Measurements from ENCODE around the gene SYCN.

Gene SYCN

GRCh38 chr19:39173502-39173991 is 30.5 kb downstream of the SYCN start:
- TF ChIP-seq CTCF (IDR thresholded peaks at IDR 0.05; ENCODE audit: extremely low read depth, insufficient read depth, missing control alignments): no peak
- no peak for DNase-seq (ENCODE audit: low spot score)
- in situ Hi-C loops (cut with MboI; ENCODE audit: low pct_unique_long_range_greater_than_20kb, low sequenced_read_pairs, unreplicated experiment): no loop called here

GRCh38 chr19:39172700-39173501 is 31.2 kb downstream of the SYCN start:
- no peak for TF ChIP-seq CTCF (IDR thresholded peaks at IDR 0.05; ENCODE audit: extremely low read depth, insufficient read depth, missing control alignments)
- no peak for DNase-seq (ENCODE audit: low spot score)
- in situ Hi-C loops (cut with MboI; ENCODE audit: low pct_unique_long_range_greater_than_20kb, low sequenced_read_pairs, unreplicated experiment): no loop called here

- no peak for DNase-seq (ENCODE audit: low spot score)
- no peak for TF ChIP-seq CTCF (IDR thresholded peaks at IDR 0.05; ENCODE audit: extremely low read depth, insufficient read depth, missing control alignments)
- in situ Hi-C loops (cut with MboI; ENCODE audit: low pct_unique_long_range_greater_than_20kb, low sequenced_read_pairs, unreplicated experiment): no loop called here
Observed at GRCh38 chr19:39171479-39172465, 32.3 kb downstream of the SYCN start.

GRCh38 chr19:39170386-39171231 is 33.5 kb downstream of the SYCN start:
- in situ Hi-C loops (cut with MboI; ENCODE audit: low pct_unique_long_range_greater_than_20kb, low sequenced_read_pairs, unreplicated experiment): no loop called here
- DNase-seq (ENCODE audit: low spot score): no peak
- no peak for TF ChIP-seq CTCF (IDR thresholded peaks at IDR 0.05; ENCODE audit: extremely low read depth, insufficient read depth, missing control alignments)

GRCh38 chr19:39169143-39169810 is 34.8 kb downstream of the SYCN start:
- DNase-seq (ENCODE audit: low spot score): no peak
- TF ChIP-seq CTCF (IDR thresholded peaks at IDR 0.05; ENCODE audit: extremely low read depth, insufficient read depth, missing control alignments): no peak
- in situ Hi-C loops (cut with MboI; ENCODE audit: low pct_unique_long_range_greater_than_20kb, low sequenced_read_pairs, unreplicated experiment): no loop called here

All from GM13977 (cell line).